H1 (cell line): Measurements from ENCODE around the gene SF3A2. TPM values are rescaled to one million over a fixed set of nuclear protein-coding genes. Genes with fewer than 3 reads are reported as not detected.

Source experiments
- CTCF ChIA-PET: fragments of 300-600 bp; sonication (Branson Sonifier 250); formaldehyde crosslinking; loops from one replicate; lab custom pipeline; 2021; ENCODE audit not compliant: partially characterized antibody; lab: Charles Lee
- POLR2A ChIA-PET: fragments of 300-600 bp; sonication (Branson Sonifier 250); formaldehyde crosslinking; loops from one replicate; lab custom pipeline; 2021; ENCODE audit warnings: inconsistent platforms; ENCODE audit not compliant: partially characterized antibody; lab: Charles Lee
- DNase-seq, 2 experiments: peaks; one replicate each; pipeline versions ENCODE4 v3.0.0 to v3.0.0-alpha.2; 2010 to 2022; ENCODE audit warnings: low spot score in 2 of 2, low read depth in 1 of 2, mixed read lengths in 1 of 2
- FAIRE-seq: peaks from 2 replicates; lab custom pipeline; 2011; peaks lifted over from hg19 to GRCh38; lab: Jason Lieb, UNC
- H2AFZ ChIP-seq: 2 replicates; pipeline ENCODE4 v1.8.1; 2012; ENCODE audit warnings: low read length, inconsistent platforms
- H2AK5ac ChIP-seq: 2 replicates; pipeline ENCODE4 v1.6.1; 2013; ENCODE audit warnings: low read depth, low read length
- H2BK120ac ChIP-seq: replicated peaks from 2 replicates; pipeline ENCODE3; 2013; ENCODE audit warnings: low read depth, low read length, inconsistent platforms
- H2BK12ac ChIP-seq: 2 replicates; pipeline ENCODE4 v1.6.1; 2013; ENCODE audit warnings: low read depth, low read length
- H2BK15ac ChIP-seq: 2 replicates; pipeline ENCODE4 v1.6.1; 2013; ENCODE audit warnings: low read length
- H2BK20ac ChIP-seq: 2 replicates; pipeline ENCODE4 v1.6.1; 2013; ENCODE audit warnings: low read length
- H2BK5ac ChIP-seq: 2 replicates; pipeline ENCODE4 v1.6.1; 2013; ENCODE audit warnings: low read depth, low read length
- H3K14ac ChIP-seq: 2 replicates; pipeline ENCODE4 v1.6.1; 2013; ENCODE audit warnings: inconsistent platforms; ENCODE audit not compliant: insufficient read length
- H3K18ac ChIP-seq: 2 replicates; pipeline ENCODE4 v1.6.1; 2013; ENCODE audit warnings: low read length; ENCODE audit errors: extremely low read depth
- H3K23ac ChIP-seq: 2 replicates; pipeline ENCODE4 v1.6.1; 2013; ENCODE audit warnings: inconsistent platforms; ENCODE audit not compliant: insufficient read length
- H3K23me2 ChIP-seq: 2 replicates; pipeline ENCODE4 v1.6.1; 2013; ENCODE audit warnings: low read depth, low read length
- H3K27ac ChIP-seq: 2 replicates; pipeline ENCODE4 v1.6.1; 2011; ENCODE audit warnings: low read depth, low read length, inconsistent platforms
- H3K27me3 ChIP-seq, 4 experiments: replicated peaks in 1 of 4; 1 replicate in 1 of 4; 2 replicates in 3 of 4; pipeline versions ENCODE4 v1.6.1 to v1.8.1; 2011 to 2013; ENCODE audit warnings: low read length in 3 of 4, mild to moderate bottlenecking in 3 of 4, inconsistent platforms in 2 of 4, mixed read lengths in 2 of 4, moderate library complexity in 1 of 4; ENCODE audit not compliant: control insufficient read depth in 3 of 4, insufficient read depth in 3 of 4; ENCODE audit errors: extremely low read depth in 1 of 4
- H3K36me3 ChIP-seq, 4 experiments: 2 replicates each; pipeline versions ENCODE4 v1.6.1 to v1.8.1; 2011 to 2013; ENCODE audit warnings: mild to moderate bottlenecking in 4 of 4, low read length in 3 of 4, moderate library complexity in 2 of 4, control low read depth in 1 of 4, inconsistent platforms in 1 of 4; ENCODE audit not compliant: insufficient read depth in 4 of 4, control insufficient read depth in 2 of 4
- H3K4ac ChIP-seq: replicated peaks from 2 replicates; pipeline ENCODE3; 2013; ENCODE audit warnings: low read length, low read depth, mixed read lengths, inconsistent platforms; ENCODE audit not compliant: insufficient read length
- H3K4me1 ChIP-seq, 4 experiments: replicated peaks in 1 of 4; 1 replicate in 1 of 4; 2 replicates in 3 of 4; pipeline versions ENCODE4 v1.6.1 to v1.8.1; 2011 to 2013; ENCODE audit warnings: low read length in 3 of 4, inconsistent platforms in 2 of 4, mixed read lengths in 1 of 4; ENCODE audit not compliant: insufficient read depth in 4 of 4, control insufficient read depth in 3 of 4
- H3K4me2 ChIP-seq, 2 experiments: 2 replicates each; pipeline versions ENCODE4 v1.6.1 to v1.8.1; 2011 to 2013; ENCODE audit warnings: low read depth in 2 of 2, low read length in 2 of 2, control low read depth in 1 of 2, inconsistent platforms in 1 of 2, mild to moderate bottlenecking in 1 of 2; ENCODE audit not compliant: insufficient read depth in 1 of 2
- H3K4me3 ChIP-seq, 4 experiments: fragments of 200-600, 300-600 bp in 1 of 4; sonication (generic), shearing (Covaris generic), sonication (Bioruptor Twin) in 1 of 4; 2 replicates each; pipeline versions ENCODE4 v1.5.1 to v1.8.1; 2011 to 2016; ENCODE audit warnings: low read length in 4 of 4, low read depth in 3 of 4, control low read depth in 2 of 4, inconsistent platforms in 2 of 4, mild to moderate bottlenecking in 2 of 4, mixed read lengths in 1 of 4, moderate library complexity in 1 of 4; ENCODE audit not compliant: insufficient read depth in 2 of 4; ENCODE audit errors: extremely low read depth in 1 of 4
- H3K56ac ChIP-seq: replicated peaks from 2 replicates; pipeline ENCODE3; 2013; ENCODE audit warnings: low read depth, mild to moderate bottlenecking, mixed read lengths, low read length, inconsistent platforms; ENCODE audit not compliant: insufficient read length
- H3K79me1 ChIP-seq: 2 replicates; pipeline ENCODE4 v1.6.1; 2013; ENCODE audit warnings: low read depth, low read length, control low read depth
- H3K79me2 ChIP-seq, 2 experiments: 2 replicates each; pipeline versions ENCODE4 v1.6.1 to v1.8.1; 2012 to 2013; ENCODE audit warnings: low read length in 2 of 2, mild to moderate bottlenecking in 2 of 2, inconsistent platforms in 1 of 2; ENCODE audit not compliant: insufficient read depth in 2 of 2, control insufficient read depth in 1 of 2
- H3K9ac ChIP-seq, 4 experiments: replicated peaks in 1 of 4; 1 replicate in 1 of 4; 2 replicates in 3 of 4; pipeline versions ENCODE4 v1.6.1 to v1.8.1; 2011 to 2013; ENCODE audit warnings: low read depth in 3 of 4, low read length in 3 of 4, control low read depth in 2 of 4, mild to moderate bottlenecking in 2 of 4, moderate library complexity in 2 of 4, inconsistent platforms in 1 of 4; ENCODE audit errors: extremely low read depth in 1 of 4
- H3K9me3 ChIP-seq, 2 experiments: 2 replicates each; pipeline versions ENCODE4 v1.6.1 to v1.8.1; 2012 to 2013; ENCODE audit warnings: mild to moderate bottlenecking in 2 of 2, moderate library complexity in 2 of 2, control low read depth in 1 of 2, inconsistent platforms in 1 of 2, low read depth in 1 of 2, low read length in 1 of 2, mixed read lengths in 1 of 2; ENCODE audit not compliant: insufficient read depth in 2 of 2
- H4K20me1 ChIP-seq, 2 experiments: replicated peaks in 1 of 2; 2 replicates each; pipeline versions ENCODE3 to v1.8.1; 2011 to 2013; ENCODE audit warnings: inconsistent platforms in 2 of 2, low read length in 2 of 2, mild to moderate bottlenecking in 1 of 2; ENCODE audit not compliant: insufficient read depth in 2 of 2, control insufficient read depth in 1 of 2
- H4K5ac ChIP-seq: 2 replicates; pipeline ENCODE4 v1.6.1; 2013; ENCODE audit warnings: low read length, low read depth, mixed read lengths, inconsistent platforms; ENCODE audit not compliant: insufficient read length
- H4K8ac ChIP-seq: 2 replicates; pipeline ENCODE4 v1.8.0; 2013; ENCODE audit warnings: mild to moderate bottlenecking, moderate library complexity, low read length, inconsistent platforms; ENCODE audit not compliant: insufficient read depth; ENCODE audit errors: extremely low read depth
- H4K91ac ChIP-seq: replicated peaks from 2 replicates; pipeline ENCODE3; 2013; ENCODE audit warnings: low read length, mixed read lengths, inconsistent platforms; ENCODE audit not compliant: insufficient read length
- BACH1 ChIP-seq: IDR thresholded peaks from 2 replicates; pipeline ENCODE4 v1.6.1; 2012; ENCODE audit warnings: low read length, improper control_type of control experiment
- CBX8 ChIP-seq: fragments of 300-800, 300-1000 bp; sonication (generic); IDR thresholded peaks from 2 replicates; pipeline ENCODE4 v1.7.1; 2016; ENCODE audit warnings: low read depth, low read length, borderline replicate concordance
- CTBP2 ChIP-seq: IDR thresholded peaks from 2 replicates; pipeline ENCODE4 v1.7.0; 2011; ENCODE audit warnings: borderline replicate concordance, mild to moderate bottlenecking, moderate library complexity, mixed read lengths, low read length; ENCODE audit not compliant: insufficient read depth, insufficient read length
- EP300 ChIP-seq, 2 experiments: IDR thresholded peaks; 1 replicate in 1 of 2; 2 replicates in 1 of 2; pipeline ENCODE4 v1.6.1; 2011 to 2012; ENCODE audit warnings: low read depth in 2 of 2, low read length in 2 of 2, mild to moderate bottlenecking in 2 of 2, borderline replicate concordance in 1 of 2, inconsistent platforms in 1 of 2, moderate library complexity in 1 of 2
- NRF1 ChIP-seq: IDR thresholded peaks from 2 replicates; pipeline ENCODE4 v1.6.1; 2011; ENCODE audit warnings: mild to moderate bottlenecking, low read depth, low read length, improper control_type of control experiment
- POU5F1 ChIP-seq: IDR thresholded peaks from 2 replicates; pipeline ENCODE4 v1.6.1; 2011; ENCODE audit warnings: low read depth, mild to moderate bottlenecking, low read length, moderate library complexity
- RAD21 ChIP-seq, 2 experiments: IDR thresholded peaks in 1 of 2; conservative IDR thresholded peaks in 1 of 2; 2 replicates each; pipeline ENCODE4 v1.6.1; 2011; ENCODE audit warnings: low read depth in 2 of 2, low read length in 2 of 2, improper control_type of control experiment in 1 of 2, inconsistent platforms in 1 of 2, mild to moderate bottlenecking in 1 of 2, moderate library complexity in 1 of 2
- RNF2 ChIP-seq: fragments of 200-900, 300-1000 bp; sonication (generic); IDR thresholded peaks from 2 replicates; pipeline ENCODE4 v1.7.1; 2016; ENCODE audit warnings: borderline replicate concordance, low read depth, mild to moderate bottlenecking, antibody characterized with exemption, low read length; ENCODE audit not compliant: poor library complexity, severe bottlenecking; ENCODE audit errors: missing control alignments
- RXRA ChIP-seq: IDR thresholded peaks from 2 replicates; pipeline ENCODE4 v1.6.1; 2011; ENCODE audit warnings: low read depth, mild to moderate bottlenecking, low read length, moderate library complexity; ENCODE audit not compliant: insufficient read depth
- SIX5 ChIP-seq: IDR thresholded peaks from 2 replicates; pipeline ENCODE4 v1.6.1; 2011; ENCODE audit warnings: mild to moderate bottlenecking, low read depth, low read length
- SP4 ChIP-seq: IDR thresholded peaks from 2 replicates; pipeline ENCODE4 v1.6.1; 2012; ENCODE audit warnings: low read length, inconsistent platforms
- SRF ChIP-seq: IDR thresholded peaks from 2 replicates; pipeline ENCODE4 v1.6.1; 2011; ENCODE audit warnings: mild to moderate bottlenecking, low read depth, low read length, moderate library complexity
- WGBS, 2 experiments: shearing (Covaris generic) in 1 of 2; methylation state at CpG; one replicate each; pipeline versions ENCODE4 v1.1.6 to v1.1.7; 2013 to 2015; ENCODE audit warnings: low lambda C conversion rate in 2 of 2, mixed read lengths in 2 of 2, inconsistent platforms in 1 of 2, low coverage in 1 of 2, missing lambda C conversion rate in 1 of 2; ENCODE audit not compliant: insufficient replicate concordance in 2 of 2, insufficient coverage in 1 of 2, insufficient read length in 1 of 2; ENCODE audit errors: extremely low coverage in 1 of 2, missing lambda C conversion rate in 1 of 2; 5-methylcytosine and 5-hydroxymethylcytosine counted together
- polyA plus RNA-seq, 7 experiments: library from polyadenylated mRNA; depleted of rRNA in 3 of 7; stranded (reverse) in 5 of 7; unstranded in 2 of 7; fragments of >200 nt in 5 of 7; fragments of 200-250 nt in 2 of 7; gene quantifications; 1 replicate in 5 of 7; 2 replicates in 1 of 7; 4 replicates in 1 of 7; pipeline versions ENCODE4 v1.2.1 to v1.2.3, GENCODE V29; 2011 to 2013; ENCODE audit warnings: missing spikeins in 2 of 7, mixed read lengths in 2 of 7
- total RNA-seq: library from RNA; stranded (reverse); fragmentation: NEBNext Ultra II Directional; extraction: Animal tissue kit (Norgen Biotek cat#: 25700); gene quantifications from 2 replicates; pipeline ENCODE4 v1.2.1, GENCODE V29; 2021

Gene SF3A2
- total and polyA plus RNA-seq, 2 of the 8 experiments (the other 6 are each of a cell fraction or from before 2014, with no cell fraction given): 15.3 to 146 TPM

DNA sequence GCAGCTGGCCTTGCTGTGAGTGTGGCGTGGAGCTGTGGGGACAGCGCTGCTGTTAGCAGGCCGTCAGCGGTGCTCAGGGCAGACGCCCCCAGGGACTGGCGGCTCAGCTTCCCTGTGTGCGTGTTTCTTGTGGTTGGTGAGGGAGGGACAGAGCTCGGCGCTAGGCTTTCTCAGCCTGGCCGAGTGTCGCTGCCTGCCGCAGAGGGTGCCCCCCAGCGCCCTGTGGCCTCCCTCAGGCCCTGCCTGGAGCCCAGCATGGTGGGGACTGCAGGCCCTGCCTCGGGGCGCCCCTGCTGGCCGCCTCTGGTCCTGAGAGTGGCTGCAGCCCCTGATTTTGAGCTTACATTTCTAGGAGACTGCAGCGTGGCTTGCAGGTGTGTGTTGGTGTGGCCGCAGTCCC is 37.4 kb upstream of the SF3A2 start:
- 82% methylated on average over 18 of the region's 18 CpGs; no CpG with 5 or more reads in 1 of the 2 experiments for WGBS, 2 experiments
- H3K23ac ChIP-seq: no peak overlapping the region
- H3K23me2 ChIP-seq: no peaks in the 10 kb centered on the region
- DNase-seq (peak in 1 of 2 experiments; percentile 79), FAIRE-seq (no peak)
- POLR2A ChIA-PET: interaction anchor here (0.8 to 1.4 kb wide), 8 partner anchors 16 to 225 kb away, joined by 3 to 5 read pairs (median 4); partner anchors contain the start of gene PLEKHJ1
- H4K8ac ChIP-seq: peak overlapping the region; percentile 83
- H2BK5ac ChIP-seq: peak overlapping the region; percentile 44; the same call in 1 of the 2 replicates
- no peak overlapping the region for H2BK15ac ChIP-seq
- H3K4me1 ChIP-seq: no peaks in the 10 kb centered on the region
- no peak overlapping the region for H2AFZ ChIP-seq
- H4K91ac ChIP-seq: no peak overlapping the region
- H4K5ac ChIP-seq: no peak overlapping the region
- no peak overlapping the region for H2BK120ac ChIP-seq
- peaks cover 4% of the 10 kb centered on the region in 2 experiments; a peak in 2 of 4 replicates for H3K9me3 ChIP-seq
- peak overlapping the region in 1 of 4 experiments; percentile 14; a peak in 1 of 7 replicates for H3K9ac ChIP-seq
- H3K36me3 ChIP-seq: peaks cover 0 to 15% (median 1%) of the 10 kb centered on the region in 4 experiments; a peak in 3 of 8 replicates
- H3K27ac ChIP-seq: no peak overlapping the region
- H2BK20ac ChIP-seq: no peak overlapping the region
- H3K56ac ChIP-seq: no peak overlapping the region
- no peak overlapping the region for H2AK5ac ChIP-seq
- no peak overlapping the region for H3K4me2 ChIP-seq
- H3K27me3 ChIP-seq: no peaks in the 10 kb centered on the region
- peak overlapping the region; percentile 53 for H3K4ac ChIP-seq
- CTCF ChIA-PET: interaction anchor here (0.6 to 5.1 kb wide), 30 partner anchors 9 to 1216 kb away, joined by 3 to 50 read pairs (median 5); partner anchors contain the start of gene AP3D1
- H3K79me1 ChIP-seq: peaks cover 16% of the 10 kb centered on the region; the same call in 1 of the 2 replicates
- no peak overlapping the region for H3K18ac ChIP-seq
- H4K20me1 ChIP-seq: peaks cover 10 to 30% of the 10 kb centered on the region in 2 experiments
- H3K14ac ChIP-seq: no peak overlapping the region
- peak overlapping the region; percentile 39; the same call in 1 of the 2 replicates for H2BK12ac ChIP-seq
- no peak overlapping the region for H3K4me3 ChIP-seq
- peaks cover 0 to 24% of the 10 kb centered on the region in 2 experiments; a peak in 2 of 4 replicates for H3K79me2 ChIP-seq
- TF ChIP-seq CBX8: no peak
- no peak for TF ChIP-seq CTBP2
- TF ChIP-seq BACH1: no peak
- peak; percentile 47 to 65 for TF ChIP-seq RAD21 (IDR thresholded peaks at IDR 0.05 in 1 of 2, conservative IDR thresholded peaks at IDR 0.05 in 1 of 2; ENCODE audit: low read depth in 2 of 2, low read length in 2 of 2)
- no peak for TF ChIP-seq SIX5
- 0 out of 3 replicates have a peak, but pooled peaks of 1 of the 2 experiments have one; percentile 14 for TF ChIP-seq EP300 (IDR thresholded peaks at IDR 0.05; ENCODE audit: borderline replicate concordance in 1 of 2, low read depth in 2 of 2, low read length in 2 of 2)
- no peak for TF ChIP-seq POU5F1
- no peak for TF ChIP-seq NRF1
- 0 out of 2 replicates have a peak, but pooled peaks have one; percentile 25 for TF ChIP-seq SRF
- TF ChIP-seq RXRA: no peak
- TF ChIP-seq SP4: no peak
- TF ChIP-seq RNF2: no peak
